GM18498 (cell line): ENCODE results near the gene AMFR.

ENCODE experiments used
- ATAC-seq: cut with Tn5 transposase; IDR thresholded peaks from one replicate; pipeline ENCODE4 v1.9.1; 2021; ENCODE audit warnings: mild to moderate bottlenecking, moderate library complexity; ENCODE audit not compliant: unreplicated experiment

AMFR gene

DNA sequence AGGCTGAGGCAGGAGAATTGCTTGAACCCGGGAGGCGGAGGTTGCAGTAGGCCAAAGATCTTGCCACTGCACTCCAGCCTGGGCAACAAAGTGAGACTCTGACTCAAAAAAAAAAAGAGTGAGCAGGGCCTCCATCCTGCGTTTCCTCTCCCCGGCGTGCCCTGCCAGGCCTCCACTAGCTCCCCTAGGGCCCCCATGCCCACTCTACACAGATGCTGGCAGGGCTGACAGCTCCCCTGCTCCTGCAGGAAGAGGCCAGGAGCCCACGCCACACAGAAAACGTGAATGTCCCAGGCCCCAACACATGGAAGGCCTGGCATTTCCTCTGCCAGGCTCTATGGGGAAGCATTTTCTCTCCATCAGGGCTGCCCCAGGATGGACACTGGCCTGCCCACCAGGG, 109.4 kb downstream of the AMFR start:
- ATAC-seq: no peak

DNA sequence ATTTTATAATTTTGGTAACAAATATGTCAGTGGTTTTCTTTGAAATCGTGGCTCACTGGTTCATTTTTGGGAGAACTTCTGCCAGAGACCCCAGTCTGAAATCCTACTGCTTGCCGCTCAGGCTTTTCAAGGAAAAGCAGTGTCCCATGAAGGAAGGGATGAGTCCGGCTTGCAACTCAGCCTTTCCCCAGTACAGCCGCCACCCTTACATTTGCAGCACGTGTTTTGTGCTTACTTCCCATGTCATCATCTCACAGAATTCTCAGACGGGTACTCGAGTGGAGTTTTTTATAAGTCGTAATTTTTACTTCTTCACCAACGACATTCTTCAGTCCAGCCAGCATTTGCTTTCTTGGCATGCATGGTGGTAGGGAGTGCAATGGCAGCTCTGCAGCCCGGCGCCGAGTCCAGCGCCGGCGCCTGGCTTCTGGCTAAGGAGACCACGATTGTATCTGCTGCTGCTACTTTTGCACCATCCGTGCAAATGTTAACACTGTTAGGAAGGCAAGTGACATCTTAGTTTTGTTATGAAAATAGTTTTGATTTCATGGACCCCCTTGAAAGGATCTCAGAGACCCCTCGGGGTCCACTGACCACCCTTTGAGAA, 111.0 kb downstream of the AMFR start:
- ATAC-seq: no peak

DNA sequence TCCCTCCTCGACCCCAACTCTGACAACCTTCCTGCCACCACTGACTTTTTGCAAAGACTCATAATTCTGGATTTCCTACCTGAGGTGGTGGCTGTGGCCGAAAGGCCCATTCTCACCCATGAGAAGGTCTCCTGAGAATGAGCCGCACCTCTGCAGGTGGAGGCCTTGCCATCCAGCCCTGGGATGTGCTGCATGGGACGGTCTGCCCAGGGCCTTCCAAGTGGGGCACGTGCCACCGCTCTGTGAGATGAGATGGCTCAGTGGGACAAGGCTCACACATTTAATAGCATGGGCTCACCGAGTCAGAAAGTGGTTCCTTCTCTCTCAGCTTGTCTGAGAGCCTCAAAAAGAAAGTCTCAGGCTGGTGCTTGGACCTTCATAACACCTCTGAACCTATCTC, 112.8 kb downstream of the AMFR start:
- no peak for ATAC-seq

DNA sequence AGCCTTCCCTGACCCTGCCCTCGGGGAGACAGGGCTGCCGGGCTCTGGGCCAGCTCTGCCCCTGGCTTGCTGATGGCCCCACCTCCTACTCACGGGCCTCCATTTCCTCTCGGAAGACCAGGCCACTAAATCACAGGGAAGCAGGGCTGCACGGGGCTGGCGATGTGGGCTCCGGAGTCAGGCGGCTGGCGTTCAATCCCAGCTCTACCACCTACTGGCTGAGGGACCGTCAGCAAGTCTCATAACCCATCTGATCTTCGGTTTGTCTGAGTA, 113.4 kb downstream of the AMFR start:
- no peak for ATAC-seq
